K562 (cell line): ENCODE results near the gene SPNS2. TPM values are rescaled to one million over a fixed set of nuclear protein-coding genes. Genes with fewer than 3 reads are reported as not detected.
A peak's percentile ranks its signal among the peaks of the same experiment; 100 is the strongest.

Experiments
- ARID4B ChIP-seq: sonication (generic); formaldehyde crosslinking; IDR thresholded peaks from 2 replicates; pipeline ENCODE4 v1.8.0; 2022; ENCODE audit warnings: mild to moderate bottlenecking, missing genetic modification reagents
- ATF3 ChIP-seq, 2 experiments: fragments of 450-650 bp in 1 of 2; sonication (generic) in 1 of 2; formaldehyde crosslinking in 1 of 2; IDR thresholded peaks in 1 of 2; conservative IDR thresholded peaks in 1 of 2; 2 replicates each; pipeline versions ENCODE4 v1.6.1 to v1.8.1; 2016 to 2023; ENCODE audit warnings: mild to moderate bottlenecking in 2 of 2, moderate library complexity in 2 of 2, inconsistent platforms in 1 of 2, missing genetic modification reagents in 1 of 2
- CHAMP1 ChIP-seq: fragments of 450-650 bp; IDR thresholded peaks from 2 replicates; pipeline ENCODE4 v1.6.1; 2016; ENCODE audit warnings: mild to moderate bottlenecking
- CXXC5 ChIP-seq: fragments of 250-450 bp; sonication (Bioruptor Pico); IDR thresholded peaks from 2 replicates; pipeline ENCODE4 v1.8.0; 2022; ENCODE audit warnings: inconsistent platforms, mild to moderate bottlenecking, moderate library complexity
- EHMT2 ChIP-seq: fragments of 450-650 bp; IDR thresholded peaks from 2 replicates; pipeline ENCODE4 v1.6.1; 2018; ENCODE audit warnings: antibody characterized with exemption
- JUN ChIP-seq, 2 experiments: sonication (generic) in 1 of 2; formaldehyde crosslinking in 1 of 2; IDR thresholded peaks; 2 replicates each; pipeline versions ENCODE4 v1.6.1 to v1.8.0; 2012 to 2022; ENCODE audit warnings: borderline replicate concordance in 2 of 2, mild to moderate bottlenecking in 2 of 2, improper control_type of control experiment in 1 of 2, low read depth in 1 of 2, low read length in 1 of 2, missing genetic modification reagents in 1 of 2
- LCOR ChIP-seq: sonication (generic); formaldehyde crosslinking; IDR thresholded peaks from 2 replicates; pipeline ENCODE4 v1.8.0; 2022; ENCODE audit warnings: mild to moderate bottlenecking, missing genetic modification reagents
- MIER1 ChIP-seq: fragments of 450-650 bp; IDR thresholded peaks from 2 replicates; pipeline ENCODE4 v1.6.1; 2016; ENCODE audit warnings: antibody characterized with exemption, mild to moderate bottlenecking, low read depth
- MNT ChIP-seq, 2 experiments: fragments of 450-650 bp; conservative IDR thresholded peaks; 2 replicates each; pipeline ENCODE4 v1.6.1; 2017; ENCODE audit warnings: mild to moderate bottlenecking in 2 of 2, moderate library complexity in 2 of 2
- NCOA2 ChIP-seq, 2 experiments: fragments of 450-650 bp; IDR thresholded peaks; 2 replicates each; pipeline ENCODE4 v1.6.1; 2018; ENCODE audit warnings: mild to moderate bottlenecking in 2 of 2, moderate library complexity in 1 of 2; ENCODE audit not compliant: partially characterized antibody in 2 of 2
- NEUROD1 ChIP-seq: fragments of 150-350 bp; IDR thresholded peaks from 2 replicates; pipeline ENCODE4 v1.6.1; 2014; ENCODE audit warnings: borderline replicate concordance, low read length, low read depth; ENCODE audit not compliant: partially characterized antibody
- NFE2 ChIP-seq: IDR thresholded peaks from 2 replicates; pipeline ENCODE4 v1.6.1; 2014; ENCODE audit warnings: antibody characterized with exemption, low read depth
- SRSF3 ChIP-seq: fragments of 200-400 bp; formaldehyde crosslinking; IDR thresholded peaks from 2 replicates; pipeline ENCODE4 v1.6.1; 2016; ENCODE audit warnings: mild to moderate bottlenecking, low read length, moderate library complexity; ENCODE audit not compliant: insufficient read depth
- ZNF511 ChIP-seq: sonication (generic); formaldehyde crosslinking; IDR thresholded peaks from 2 replicates; pipeline ENCODE4 v1.8.0; 2022; ENCODE audit warnings: mild to moderate bottlenecking, missing genetic modification reagents
- polyA plus RNA-seq, 8 experiments: library from polyadenylated mRNA; depleted of rRNA in 4 of 8; stranded (reverse) in 5 of 8; unstranded in 3 of 8; fragments of >200 nt; fragmentation: Nextera tagmentation in 2 of 8; fragmentation: Illumina TruSeq in 1 of 8; extraction: Ambion mirVana in 2 of 8; extraction: Trizol in 1 of 8; gene quantifications; 2 replicates each; pipeline versions ENCODE4 v1.2.1 to v1.2.3, GENCODE V29; 2011 to 2014; ENCODE audit warnings: inconsistent platforms in 1 of 8, missing spikeins in 1 of 8
- total RNA-seq, 7 experiments: library from RNA; depleted of rRNA in 6 of 7; stranded (reverse); fragments of >200 nt in 6 of 7; fragmentation: Illumina TruSeq in 2 of 7; extraction: Trizol in 2 of 7; gene quantifications; 2 replicates each; pipeline versions ENCODE4 v1.2.1 to v1.2.3, GENCODE V29; 2011 to 2021; ENCODE audit warnings: low replicate concordance in 1 of 7

The SPNS2 gene
- total and polyA plus RNA-seq, 9 of the 15 experiments (the other 6 are each of a cell fraction or from before 2014, with no cell fraction given): 0.06 TPM; not detected in 8

- TF ChIP-seq CHAMP1 (0 out of 2 replicates have a peak, but pooled peaks have one; percentile 41), ARID4B (0 out of 2 replicates have a peak, but pooled peaks have one; percentile 28), JUN (IDR thresholded peaks at IDR 0.05; ENCODE audit: borderline replicate concordance, low read depth, low read length) (no peak), JUN (CRISPR knock-in tag; IDR thresholded peaks at IDR 0.05; ENCODE audit: borderline replicate concordance) (no peak), MNT (conservative IDR thresholded peaks at IDR 0.05) (peak; percentile 43 to 60; a peak in 3 of 4 replicates), NCOA2 (IDR thresholded peaks at IDR 0.05; ENCODE audit: partially characterized antibody in 2 of 2) (no peak), ZNF511 (CRISPR knock-in tag) (peak; percentile 63; the same call in 1 of the 2 replicates), EHMT2 (peak; percentile 98), SRSF3 (no peak), CXXC5 (CRISPR knock-in tag) (0 out of 2 replicates have a peak, but pooled peaks have one; percentile 23), NFE2 (no peak), MIER1 (peak; percentile 95), NEUROD1 (no peak), ATF3 (IDR thresholded peaks at IDR 0.05) (no peak), ATF3 (CRISPR knock-in tag; conservative IDR thresholded peaks at IDR 0.05) (no peak), LCOR (CRISPR knock-in tag) (no peak)
These were observed 5.7 kb upstream of the SPNS2 start (continued) for GRCh38 chr17:4492721-4493561.
